Measurements from ENCODE around the gene SNAPIN. TPM values are rescaled to one million over a fixed set of nuclear protein-coding genes. Genes with fewer than 3 reads are reported as not detected.
A peak's percentile ranks its signal among the peaks of the same experiment; 100 is the strongest.

SNAPIN gene
- polyA plus RNA-seq, 3 donors, result 30.7 to 141 (median 135) TPM

- H3K4me1 Mint-ChIP-seq, result peaks cover 41% of the 10 kb centered on the region
- H3K36me3 Mint-ChIP-seq, result peaks cover 20 to 31% of the 10 kb centered on the region in 2 donors
- Histone ChIP-seq H3K27ac (ENCODE audit: low read depth in 1 of 2, low read length in 2 of 2) (peak overlapping the region; percentile 98), H3K4me1 (ENCODE audit: control insufficient read depth in 1 of 2, insufficient read depth in 2 of 2, low read length in 2 of 2) (peaks cover 24 to 40% of the 10 kb centered on the region in 2 donors), H3K9ac (ENCODE audit: insufficient read depth, low read length, poor library complexity, severe bottlenecking) (no peak overlapping the region), H2AFZ (ENCODE audit: insufficient read depth, low read depth, low read length, poor library complexity, severe bottlenecking) (peak overlapping the region; percentile 65), H4K20me1 (ENCODE audit: insufficient read depth, low read length) (peaks cover 39% of the 10 kb centered on the region), H3K79me2 (ENCODE audit: insufficient read depth, low read length) (peaks cover 42% of the 10 kb centered on the region), H3K9me3 (replicated peaks in 1 of 2; ENCODE audit: control insufficient read depth in 1 of 2, insufficient read depth in 1 of 2, low read length in 2 of 2) (no peaks in the 10 kb centered on the region), H3K36me3 (replicated peaks in 1 of 2; ENCODE audit: control insufficient read depth in 1 of 2, insufficient read depth in 2 of 2, low read length in 2 of 2) (peaks cover 24 to 25% of the 10 kb centered on the region in 2 donors), H3K27me3 (ENCODE audit: control insufficient read depth in 2 of 2, insufficient read depth in 2 of 2, low read length in 2 of 2) (no peaks in the 10 kb centered on the region), H3K4me2 (replicated peaks; ENCODE audit: extremely low read depth, low read length, poor library complexity, severe bottlenecking) (peak overlapping the region; percentile 90), H3K4me3 (replicated peaks in 1 of 3; ENCODE audit: low read depth in 2 of 3, low read length in 3 of 3) (peak overlapping the region; percentile 18 to 85 (median 85))
- H3K27me3 Mint-ChIP-seq (ENCODE audit: low read depth in 3 of 3), result peaks cover 0 to 2% (median 0%) of the 10 kb centered on the region in 3 donors
- peak overlapping the region; percentile 90 to 97 for H3K4me3 Mint-ChIP-seq
- peak overlapping the region; percentile 99 to 100 (median 100) for H3K27ac Mint-ChIP-seq
- no peak for TF ChIP-seq CTCF (IDR thresholded peaks at IDR 0.05)
- intact Hi-C loops (cut with micrococcal nuclease), result loop anchor here (5.0 kb wide), 4 partner anchors 36 to 104 kb away; partner anchors contain the start of gene ILF2 (in 1 of the 2)
- no peak for DNase-seq
- WGBS (ENCODE audit: insufficient coverage), result 73% methylated on average over 8 of the region's 18 CpGs
- H3K9me3 Mint-ChIP-seq, result no peaks in the 10 kb centered on the region
Measured at GRCh38 chr1:153633161-153633753, 25.2 kb upstream of the SNAPIN start.

- H4K20me1 ChIP-seq (ENCODE audit: insufficient read depth, low read length), result peaks cover 42% of the 10 kb centered on the region
- peak within 1 kb of the TSS; percentile 61 to 85 (median 85) for H3K4me3 ChIP-seq (replicated peaks in 1 of 3; ENCODE audit: low read depth in 2 of 3, low read length in 3 of 3)
- peaks cover 49% of the 10 kb centered on the region for H3K79me2 ChIP-seq (ENCODE audit: insufficient read depth, low read length)
- H3K36me3 Mint-ChIP-seq, result peaks cover 26 to 39% of the 10 kb centered on the region in 2 donors
- intact Hi-C loops (cut with micrococcal nuclease), result loop anchor here (5.0 kb wide), 4 partner anchors 37 to 103 kb away; partner anchors contain the start of gene ILF2 (in 1 of the 2)
- no peak for TF ChIP-seq CTCF (IDR thresholded peaks at IDR 0.05)
- H3K9me3 Mint-ChIP-seq, result no peaks in the 10 kb centered on the region
- H3K27ac Mint-ChIP-seq, result peak within 1 kb of the TSS; percentile 99 to 100 (median 100)
- 2% methylated on average over 60 of the region's 65 CpGs for WGBS (ENCODE audit: insufficient coverage)
- no peaks in the 10 kb centered on the region for H3K27me3 ChIP-seq (ENCODE audit: control insufficient read depth in 2 of 2, insufficient read depth in 2 of 2, low read length in 2 of 2)
- H3K27me3 Mint-ChIP-seq (ENCODE audit: low read depth in 3 of 3), result peaks cover 0 to 2% (median 0%) of the 10 kb centered on the region in 3 donors
- H3K4me3 Mint-ChIP-seq, result peak within 1 kb of the TSS; percentile 90 to 97
- peaks cover 24 to 40% of the 10 kb centered on the region in 2 donors for H3K4me1 ChIP-seq (ENCODE audit: control insufficient read depth in 1 of 2, insufficient read depth in 2 of 2, low read length in 2 of 2)
- H2AFZ ChIP-seq (ENCODE audit: insufficient read depth, low read depth, low read length, poor library complexity, severe bottlenecking), result peak within 1 kb of the TSS; percentile 65
- no peaks in the 10 kb centered on the region for H3K9me3 ChIP-seq (replicated peaks in 1 of 2; ENCODE audit: control insufficient read depth in 1 of 2, insufficient read depth in 1 of 2, low read length in 2 of 2)
- peak within 1 kb of the TSS; percentile 98 for H3K27ac ChIP-seq (ENCODE audit: low read depth in 1 of 2, low read length in 2 of 2)
- peak within 1 kb of the TSS; percentile 90 for H3K4me2 ChIP-seq (replicated peaks; ENCODE audit: extremely low read depth, low read length, poor library complexity, severe bottlenecking)
- H3K4me1 Mint-ChIP-seq, result peaks cover 37% of the 10 kb centered on the region
- peak within 1 kb of the TSS; percentile 99 for H3K9ac ChIP-seq (ENCODE audit: insufficient read depth, low read length, poor library complexity, severe bottlenecking)
- peak; percentile 98 to 99 (median 98) for DNase-seq
- peaks cover 30 to 33% of the 10 kb centered on the region in 2 donors for H3K36me3 ChIP-seq (replicated peaks in 1 of 2; ENCODE audit: control insufficient read depth in 1 of 2, insufficient read depth in 2 of 2, low read length in 2 of 2)
Measured at GRCh38 chr1:153633754-153634665, 24.5 kb upstream of the SNAPIN start, which contains the start of gene CHTOP. TSS of gene CHTOP (plus strand) at chr1:153634066. CDS start at chr1:153636589, 2,523 bp downstream.
